ENCODE measurements around the gene NHEJ1. TPM values are rescaled to one million over a fixed set of nuclear protein-coding genes. Genes with fewer than 3 reads are reported as not detected.

NHEJ1 gene
- total RNA-seq, 1 experiment from 2014 or later, result 11.5 TPM

- TF ChIP-seq CTCF (IDR thresholded peaks at IDR 0.05; ENCODE audit: unreplicated experiment), result no peak
- Mint-ChIP-seq H3K9me3 (ENCODE audit: unreplicated experiment) (no peaks in the 10 kb centered on the region), H3K36me3 (ENCODE audit: insufficient read depth, unreplicated experiment) (no peaks in the 10 kb centered on the region), H3K4me3 (ENCODE audit: unreplicated experiment) (no peak overlapping the region), H3K4me1 (ENCODE audit: insufficient read depth, unreplicated experiment) (no peaks in the 10 kb centered on the region), H3K27ac (ENCODE audit: low read depth, unreplicated experiment) (no peak overlapping the region), H3K27me3 (ENCODE audit: insufficient read depth, unreplicated experiment) (no peaks in the 10 kb centered on the region)
- intact Hi-C loops (cut with micrococcal nuclease), result no loop called here
- no TSS peak for BruUV-seq (replicated peaks)
- DNase-seq (ENCODE audit: unreplicated experiment), result no peak
- ChIA-PET CTCF (interaction anchor here (0.6 to 2.7 kb wide), 7 partner anchors 8 to 71 kb away, joined by 3 to 15 read pairs (median 4); no protein-coding TSS in a partner anchor), POLR2A (no interaction called here)
Observed at GRCh38 chr2:219095406-219095935, 65.1 kb downstream of the NHEJ1 start.

- intact Hi-C loops (cut with micrococcal nuclease), result no loop called here
- CTCF ChIA-PET, result interaction anchor here (0.8 to 0.9 kb wide), 2 partner anchors 10 to 35 kb away, joined by 3 to 4 read pairs; no protein-coding TSS in a partner anchor
- DNase-seq (ENCODE audit: unreplicated experiment), result no peak
- no peak overlapping the region for H3K27ac Mint-ChIP-seq (ENCODE audit: low read depth, unreplicated experiment)
- H3K36me3 Mint-ChIP-seq (ENCODE audit: insufficient read depth, unreplicated experiment), result no peaks in the 10 kb centered on the region
- POLR2A ChIA-PET, result no interaction called here
- BruUV-seq (replicated peaks), result no TSS peak
- no peak for TF ChIP-seq CTCF (IDR thresholded peaks at IDR 0.05; ENCODE audit: unreplicated experiment)
- no peaks in the 10 kb centered on the region for H3K27me3 Mint-ChIP-seq (ENCODE audit: insufficient read depth, unreplicated experiment)
- H3K9me3 Mint-ChIP-seq (ENCODE audit: unreplicated experiment), result no peaks in the 10 kb centered on the region
- no peaks in the 10 kb centered on the region for H3K4me1 Mint-ChIP-seq (ENCODE audit: insufficient read depth, unreplicated experiment)
- no peak overlapping the region for H3K4me3 Mint-ChIP-seq (ENCODE audit: unreplicated experiment)
Observed at GRCh38 chr2:219094171-219094570, 66.4 kb downstream of the NHEJ1 start.

- CTCF ChIA-PET, result interaction anchor here (0.8 to 1.4 kb wide), 2 partner anchors 13 to 32 kb away, joined by 4 to 6 read pairs; no protein-coding TSS in a partner anchor
- no peak overlapping the region for H3K27ac Mint-ChIP-seq (ENCODE audit: low read depth, unreplicated experiment)
- no peaks in the 10 kb centered on the region for H3K4me1 Mint-ChIP-seq (ENCODE audit: insufficient read depth, unreplicated experiment)
- H3K9me3 Mint-ChIP-seq (ENCODE audit: unreplicated experiment), result no peaks in the 10 kb centered on the region
- no peak overlapping the region for H3K4me3 Mint-ChIP-seq (ENCODE audit: unreplicated experiment)
- POLR2A ChIA-PET, result interaction anchor here (0.6 to 0.9 kb wide), 2 partner anchors 12 to 48 kb away, joined by 3 to 4 read pairs; no protein-coding TSS in a partner anchor
- H3K36me3 Mint-ChIP-seq (ENCODE audit: insufficient read depth, unreplicated experiment), result peaks cover 5% of the 10 kb centered on the region
- no peak for TF ChIP-seq CTCF (IDR thresholded peaks at IDR 0.05; ENCODE audit: unreplicated experiment)
- H3K27me3 Mint-ChIP-seq (ENCODE audit: insufficient read depth, unreplicated experiment), result no peaks in the 10 kb centered on the region
- DNase-seq (ENCODE audit: unreplicated experiment), result no peak
- intact Hi-C loops (cut with micrococcal nuclease), result no loop called here
- BruUV-seq (replicated peaks), result no TSS peak
Observed at GRCh38 chr2:219090436-219091299, 69.9 kb downstream of the NHEJ1 start.

GRCh38 chr2:219089330-219089729 is 71.3 kb downstream of the NHEJ1 start:
- intact Hi-C loops (cut with micrococcal nuclease), result no loop called here
- no TSS peak for BruUV-seq (replicated peaks)
- DNase-seq (ENCODE audit: unreplicated experiment), result no peak
- no peaks in the 10 kb centered on the region for H3K4me1 Mint-ChIP-seq (ENCODE audit: insufficient read depth, unreplicated experiment)
- TF ChIP-seq CTCF (IDR thresholded peaks at IDR 0.05; ENCODE audit: unreplicated experiment), result no peak
- ChIA-PET CTCF (interaction anchor here (1.2 kb wide), 1 partner anchor 59 kb away, joined by 3 read pairs; no protein-coding TSS in a partner anchor), POLR2A (no interaction called here)
- peaks cover 5% of the 10 kb centered on the region for H3K36me3 Mint-ChIP-seq (ENCODE audit: insufficient read depth, unreplicated experiment)
- no peaks in the 10 kb centered on the region for H3K9me3 Mint-ChIP-seq (ENCODE audit: unreplicated experiment)
- no peaks in the 10 kb centered on the region for H3K27me3 Mint-ChIP-seq (ENCODE audit: insufficient read depth, unreplicated experiment)
- no peak overlapping the region for H3K27ac Mint-ChIP-seq (ENCODE audit: low read depth, unreplicated experiment)
- H3K4me3 Mint-ChIP-seq (ENCODE audit: unreplicated experiment), result no peak overlapping the region
